Measurements from ENCODE around the gene GGT6.

The GGT6 gene

GRCh38 chr17:4523946-4524345 is 36.4 kb downstream of the GGT6 start:
- no peak for DNase-seq (ENCODE audit: low read depth in 3 of 3)

DNA sequence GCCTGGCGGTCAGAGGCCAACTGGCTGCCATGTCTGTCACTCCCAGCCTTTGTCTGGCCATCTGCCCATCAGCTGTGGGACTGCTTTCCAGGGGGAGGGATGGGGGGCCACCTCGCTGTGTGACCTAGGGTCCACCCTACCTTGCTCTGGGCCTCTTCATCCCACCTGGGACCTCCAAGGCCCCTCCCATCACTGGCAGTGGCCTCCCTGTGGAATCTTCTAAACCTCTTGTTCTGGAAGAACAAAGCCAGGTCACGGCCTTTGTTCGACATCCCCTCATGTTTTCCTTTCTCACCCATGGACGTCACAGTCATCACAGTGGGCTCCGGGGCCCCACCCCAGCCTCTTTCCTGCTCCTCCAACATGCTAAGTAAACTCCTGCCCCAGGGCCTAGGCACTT is 37.7 kb downstream of the GGT6 start:
- DNase-seq (ENCODE audit: low read depth in 3 of 3) = no peak

DNA sequence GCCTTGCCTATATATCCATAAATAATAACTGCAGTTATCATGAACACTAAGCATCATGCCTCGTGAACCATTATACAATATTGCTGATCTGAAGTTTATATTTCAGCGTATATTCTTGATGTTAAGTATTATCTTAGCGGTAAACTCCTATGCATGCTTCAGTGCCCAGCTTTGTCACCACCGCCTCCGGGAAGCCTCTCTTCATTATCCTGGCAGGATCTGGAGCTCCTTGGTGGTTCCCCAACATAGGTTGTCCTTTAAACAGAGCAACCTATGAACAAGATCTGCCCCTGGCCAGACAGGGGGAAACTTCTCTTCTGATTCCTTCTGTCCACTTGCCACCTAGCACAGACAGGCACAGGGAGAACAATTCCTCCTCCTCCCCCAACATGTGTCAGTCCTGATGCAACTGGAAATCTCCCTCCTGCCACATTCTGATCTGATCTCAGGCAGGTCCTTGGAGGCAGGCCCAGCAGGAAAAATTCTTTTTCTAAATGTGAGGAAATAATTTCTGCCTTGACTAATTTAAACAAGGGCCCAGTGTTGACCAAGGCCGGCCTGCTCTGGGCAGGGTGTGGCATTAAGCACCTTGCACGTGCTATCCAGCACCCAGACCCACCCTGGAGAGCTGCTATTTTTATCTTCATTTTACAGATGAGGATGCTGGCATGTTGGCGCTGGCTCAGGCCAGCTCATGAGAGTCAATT is 39.3 kb downstream of the GGT6 start:
- DNase-seq (ENCODE audit: low read depth in 3 of 3) = no peak

DNA sequence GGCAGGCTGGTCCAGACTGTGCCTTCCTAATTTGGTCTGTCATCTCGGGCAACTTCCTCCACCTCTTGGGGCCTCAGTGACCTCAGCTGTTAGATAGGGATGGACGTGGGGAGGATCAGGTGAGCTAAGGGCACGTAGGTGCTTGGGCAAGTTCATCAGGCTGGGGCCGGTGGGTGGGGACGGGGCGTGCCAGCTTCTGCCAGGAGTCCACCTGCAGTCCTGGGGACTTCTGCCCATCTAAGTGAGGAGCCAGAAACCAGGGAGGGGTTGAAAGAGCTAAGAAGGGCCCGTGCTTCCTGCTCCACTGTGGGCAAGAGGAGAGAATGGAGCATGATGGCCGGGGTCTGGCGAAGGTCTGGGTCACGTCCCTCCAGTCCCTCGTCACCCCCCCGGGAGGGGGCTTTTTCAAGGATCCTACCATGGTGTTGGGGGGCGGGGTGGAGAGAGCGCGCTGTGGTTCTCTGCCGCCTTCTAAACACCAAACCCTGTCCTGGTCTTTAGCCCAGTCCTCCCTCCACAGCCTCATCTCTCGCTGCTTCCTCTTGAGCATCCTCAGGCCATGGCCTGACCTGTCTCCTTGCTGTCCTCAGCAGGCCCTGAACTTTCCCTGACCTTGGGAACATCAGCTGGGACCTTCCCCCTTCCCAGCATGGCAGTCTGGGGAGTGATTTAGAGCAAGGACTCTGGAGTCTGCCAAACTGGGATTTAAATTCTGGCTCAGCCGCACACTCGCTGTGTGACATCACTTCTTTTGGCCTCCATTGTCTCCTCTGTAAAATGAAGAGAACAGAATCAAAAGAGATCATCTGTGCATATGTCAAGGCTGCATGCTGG is 40.1 kb downstream of the GGT6 start:
- DNase-seq (ENCODE audit: low read depth in 3 of 3) = no peak

DNA sequence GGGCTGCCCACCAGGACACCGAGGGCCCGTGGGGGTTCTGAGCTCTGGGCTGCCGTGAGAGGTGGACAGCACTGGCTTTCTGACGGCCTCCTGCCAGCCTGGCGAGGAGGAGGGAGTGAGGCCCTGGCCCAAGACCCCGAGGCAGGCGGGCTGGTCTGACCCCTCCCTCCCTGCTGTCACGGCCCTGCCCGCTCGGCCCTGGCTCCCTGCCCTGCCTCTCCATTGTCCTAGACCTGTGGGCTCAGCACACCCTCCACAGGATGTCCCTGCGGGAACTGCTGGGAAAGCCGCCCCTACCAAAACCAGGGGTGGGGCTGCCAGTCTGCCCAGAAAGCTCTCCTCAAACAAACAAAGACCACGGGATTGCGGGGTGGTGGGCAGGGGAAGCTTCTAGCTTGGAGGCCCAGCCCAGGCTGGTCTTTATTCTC is 41.0 kb downstream of the GGT6 start:
- DNase-seq (ENCODE audit: low read depth in 3 of 3) = no peak

DNA sequence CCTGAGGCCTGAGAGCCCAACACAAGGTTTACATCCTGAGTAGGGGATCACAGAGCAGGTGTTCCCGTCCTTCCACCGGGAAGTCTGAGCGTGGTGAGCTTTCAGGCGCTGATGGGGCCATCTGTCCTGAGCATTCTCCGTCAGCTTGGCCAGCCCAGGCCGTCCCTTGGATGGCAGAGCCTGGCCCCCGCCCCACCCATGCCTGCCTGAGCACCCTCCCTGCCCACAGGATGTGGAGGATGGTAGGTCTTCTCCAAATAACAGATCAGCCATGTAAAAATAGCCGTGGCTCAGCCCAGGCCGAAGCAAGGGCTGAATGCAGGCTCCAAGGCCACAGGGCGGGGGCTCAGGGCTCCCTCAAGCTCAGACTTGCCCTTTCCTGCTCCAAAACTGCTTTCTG is 41.5 kb downstream of the GGT6 start:
- DNase-seq (ENCODE audit: low read depth in 3 of 3) = no peak

GRCh38 chr17:4516735-4517134 is 43.6 kb downstream of the GGT6 start:
- no peak for DNase-seq (ENCODE audit: low read depth in 3 of 3)

- DNase-seq (ENCODE audit: low read depth in 3 of 3) = no peak
Observed at GRCh38 chr17:4515501-4515900, 44.9 kb downstream of the GGT6 start.

DNA sequence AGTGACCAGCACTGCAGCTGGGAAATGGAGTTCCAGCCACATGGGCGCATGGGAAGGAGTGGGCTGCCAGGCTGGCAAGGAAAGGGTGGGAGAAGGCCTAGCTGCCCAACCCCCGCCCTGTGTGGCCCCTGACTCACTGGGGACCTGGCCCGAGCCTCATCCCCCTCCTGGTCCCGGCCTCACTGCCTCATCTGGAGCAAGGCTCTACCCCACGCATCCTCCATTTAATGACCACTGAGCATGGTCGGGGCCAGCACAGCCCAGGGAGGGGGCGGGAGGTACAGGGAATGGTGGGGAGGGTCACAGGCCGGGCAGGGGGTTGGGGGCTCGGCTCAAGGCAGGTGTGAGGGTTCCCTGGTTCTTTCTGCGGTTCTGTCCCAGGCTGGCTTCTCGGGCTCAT is 45.6 kb downstream of the GGT6 start:
- no peak for DNase-seq (ENCODE audit: low read depth in 3 of 3)

- no peak for DNase-seq (ENCODE audit: low read depth in 3 of 3)
Observed at GRCh38 chr17:4514206-4514605, 46.2 kb downstream of the GGT6 start.

- no peak for DNase-seq (ENCODE audit: low read depth in 3 of 3)
Observed at GRCh38 chr17:4513113-4514032, 47.0 kb downstream of the GGT6 start.

- no peak for DNase-seq (ENCODE audit: low read depth in 3 of 3)
Observed at GRCh38 chr17:4512156-4513112, 47.9 kb downstream of the GGT6 start.

GRCh38 chr17:4511199-4511932 is 49.0 kb downstream of the GGT6 start:
- DNase-seq (ENCODE audit: low read depth in 3 of 3) = no peak

DNA sequence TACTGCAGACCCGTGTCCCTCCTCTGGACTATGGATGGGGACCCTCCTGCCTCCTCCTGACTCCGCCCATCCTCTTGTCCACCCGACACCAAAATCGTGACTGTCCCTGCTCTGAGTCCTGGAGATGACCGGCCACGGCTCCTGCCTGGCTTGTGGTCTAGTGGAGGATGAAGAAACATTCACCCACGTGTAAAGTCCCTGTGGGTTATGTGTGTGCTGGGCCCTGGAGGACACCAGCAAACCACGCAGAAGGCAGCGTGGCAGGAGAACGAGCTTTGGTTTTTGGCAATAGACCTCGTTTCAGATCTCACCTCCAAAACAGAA is 49.8 kb downstream of the GGT6 start:
- DNase-seq (ENCODE audit: low read depth in 3 of 3) = no peak

- DNase-seq (ENCODE audit: low read depth in 3 of 3) = no peak
Observed at GRCh38 chr17:4509923-4510617, 50.3 kb downstream of the GGT6 start.

- no peak for DNase-seq (ENCODE audit: low read depth in 3 of 3)
Observed at GRCh38 chr17:4509401-4509800, 51.0 kb downstream of the GGT6 start.

- DNase-seq (ENCODE audit: low read depth in 3 of 3) = no peak
Observed at GRCh38 chr17:4508207-4508606, 52.2 kb downstream of the GGT6 start.

DNA sequence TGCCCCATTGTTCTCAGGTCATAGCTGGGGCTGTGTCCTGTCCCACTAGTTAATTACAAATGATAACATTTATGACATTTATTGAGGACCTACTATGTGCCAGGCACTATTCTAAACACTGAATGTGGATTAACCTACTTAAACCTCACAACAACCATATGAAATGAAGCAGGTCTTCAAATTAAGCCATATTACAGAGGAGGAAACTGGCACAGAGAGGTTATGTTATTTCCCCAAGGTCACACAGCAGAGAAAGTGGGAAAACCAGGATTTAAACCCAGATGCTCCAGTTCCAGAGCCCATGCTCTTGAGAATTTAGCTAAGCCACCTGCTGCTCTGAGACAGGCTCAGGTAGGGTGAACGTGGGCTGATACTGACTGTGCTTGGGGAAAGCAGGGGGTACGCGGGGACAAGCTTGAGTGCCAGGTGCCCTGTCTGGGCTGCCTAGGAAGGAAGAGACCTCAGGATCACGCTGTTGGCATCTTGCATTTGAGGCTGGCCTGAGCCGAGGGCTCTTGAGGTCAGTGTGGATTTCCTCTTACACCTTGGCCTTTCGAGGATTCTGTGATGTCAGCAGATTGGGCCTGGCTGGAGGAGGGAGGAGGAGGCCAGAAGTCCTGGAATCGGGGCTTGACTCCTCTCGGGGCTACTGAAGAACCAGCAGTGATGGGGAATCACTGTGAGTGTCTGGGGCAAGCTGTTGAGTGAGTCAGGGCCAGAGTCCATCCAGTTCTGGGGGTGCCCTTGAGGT is 52.8 kb downstream of the GGT6 start:
- no peak for DNase-seq (ENCODE audit: low read depth in 3 of 3)
